Forelimb muscle (tissue), 1 donor: ENCODE data around the gene SLC44A2. TPM values are rescaled to one million over a fixed set of nuclear protein-coding genes. Genes with fewer than 3 reads are reported as not detected.

Experiments used
- DNase-seq: peaks from one replicate; pipeline ENCODE4 v3.0.0-alpha.2; 2013; ENCODE audit warnings: low read depth
- polyA plus RNA-seq: library from polyadenylated mRNA; unstranded; fragments of 120-200 nt; gene quantifications from one replicate; pipeline ENCODE4 v1.2.1, GENCODE V29; 2013; ENCODE audit not compliant: insufficient read length

The SLC44A2 gene
- polyA plus RNA-seq, 1 donor: 132 TPM

GRCh38 chr19:10682397-10683063 lies 57.2 kb downstream of the SLC44A2 start:
- DNase-seq: no peak

- no peak for DNase-seq
These were observed 57.7 kb downstream of the SLC44A2 start for GRCh38 chr19:10683064-10683426.

- DNase-seq: no peak
These were observed 58.2 kb downstream of the SLC44A2 start for GRCh38 chr19:10683582-10683981.

DNA sequence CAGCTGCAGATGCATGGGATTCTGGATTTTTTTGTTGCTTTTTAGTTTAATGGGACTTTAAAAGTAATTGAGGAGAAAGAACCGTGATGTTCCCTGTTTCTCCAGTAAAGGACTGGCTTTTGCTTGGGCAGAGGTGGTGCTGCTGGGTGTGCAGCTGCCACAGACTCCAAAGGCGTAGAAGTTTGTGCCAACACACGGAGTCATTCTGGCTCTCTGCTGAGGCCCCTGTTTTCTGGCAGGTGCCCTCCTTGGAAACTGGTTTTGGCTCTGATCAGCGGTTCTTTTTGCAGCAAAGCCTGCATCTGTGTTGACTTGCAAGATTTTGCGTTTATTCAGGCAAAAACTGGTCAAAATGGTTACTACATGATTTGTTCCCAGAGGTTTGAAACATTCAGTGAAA lies 59.9 kb downstream of the SLC44A2 start:
- DNase-seq: no peak

- no peak for DNase-seq
These were observed 60.8 kb downstream of the SLC44A2 start for GRCh38 chr19:10686193-10686592.

DNA sequence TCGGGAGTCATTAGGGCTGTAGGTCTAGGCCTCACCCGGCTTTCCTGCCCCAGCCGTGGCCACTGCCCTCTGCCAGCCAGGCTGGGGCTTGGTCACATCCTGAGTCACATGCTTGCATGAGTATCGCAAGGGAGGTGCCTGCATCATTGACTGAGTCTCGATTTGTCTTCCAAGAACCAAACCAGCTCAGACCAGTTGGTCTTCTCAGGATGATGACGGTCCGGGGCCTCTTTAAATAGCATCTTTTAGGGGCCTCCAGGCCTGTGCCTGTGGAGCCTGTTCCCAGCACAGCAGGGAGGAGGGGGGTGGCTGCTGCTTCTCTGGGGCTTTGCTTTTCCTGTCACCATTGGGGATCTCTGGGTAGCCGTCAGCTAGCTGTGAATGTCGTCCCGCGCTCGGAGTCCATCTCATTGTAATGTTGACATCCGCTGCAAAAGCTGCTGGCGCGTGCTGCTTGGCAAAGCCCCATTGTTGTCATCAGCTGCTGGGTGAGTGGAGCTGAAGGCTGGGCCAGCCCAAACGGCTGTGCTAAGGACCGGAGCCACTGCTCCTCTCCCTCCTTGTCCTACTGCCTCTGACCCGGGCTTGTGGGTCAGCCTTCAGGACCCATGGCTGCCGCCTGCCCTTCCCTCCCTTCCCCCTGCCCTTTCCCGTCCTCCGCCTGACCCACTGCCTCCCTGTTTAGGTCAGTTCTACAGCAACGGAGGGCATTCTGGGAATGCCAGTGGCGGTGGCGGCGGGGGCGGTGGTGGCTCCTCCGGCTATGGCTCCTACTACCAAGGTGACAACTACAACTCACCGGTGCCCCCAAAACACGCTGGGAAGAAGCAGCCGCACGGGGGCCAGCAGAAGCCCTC lies 61.5 kb downstream of the SLC44A2 start:
- no peak for DNase-seq

DNA sequence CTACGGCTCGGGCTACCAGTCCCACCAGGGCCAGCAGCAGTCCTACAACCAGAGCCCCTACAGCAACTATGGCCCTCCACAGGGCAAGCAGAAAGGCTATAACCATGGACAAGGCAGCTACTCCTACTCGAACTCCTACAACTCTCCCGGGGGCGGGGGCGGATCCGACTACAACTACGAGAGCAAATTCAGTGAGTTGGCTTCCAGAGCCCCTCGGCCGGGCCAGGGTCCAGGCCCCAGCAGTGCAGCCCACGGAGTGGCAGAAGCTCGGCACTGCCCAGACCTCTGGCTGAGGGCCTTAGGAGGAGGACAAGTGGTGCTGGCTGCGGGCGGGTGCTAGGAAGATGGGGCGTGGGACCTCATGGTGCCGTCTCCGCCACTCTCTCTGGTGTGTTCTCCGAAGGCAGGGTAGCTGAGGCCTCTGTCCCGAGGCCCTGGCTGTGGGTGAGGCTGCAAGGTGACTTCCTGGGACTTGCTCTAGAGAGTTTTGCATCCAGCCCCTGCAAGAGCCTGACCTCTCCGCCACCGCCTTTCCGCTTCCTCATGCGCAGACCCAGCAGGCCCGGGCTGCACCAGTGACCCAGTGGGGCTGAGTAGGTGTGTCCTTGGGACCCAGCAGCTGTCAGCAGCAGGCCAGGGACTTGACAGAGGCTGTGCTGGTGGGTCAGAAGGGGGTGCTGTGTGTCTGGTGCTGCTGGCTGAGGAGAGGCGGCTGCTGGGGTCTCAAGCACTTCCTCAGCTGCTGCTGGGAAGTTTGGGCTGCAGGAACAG lies 62.4 kb downstream of the SLC44A2 start:
- no peak for DNase-seq

- no peak for DNase-seq
These were observed 63.4 kb downstream of the SLC44A2 start for GRCh38 chr19:10688545-10689280.

DNA sequence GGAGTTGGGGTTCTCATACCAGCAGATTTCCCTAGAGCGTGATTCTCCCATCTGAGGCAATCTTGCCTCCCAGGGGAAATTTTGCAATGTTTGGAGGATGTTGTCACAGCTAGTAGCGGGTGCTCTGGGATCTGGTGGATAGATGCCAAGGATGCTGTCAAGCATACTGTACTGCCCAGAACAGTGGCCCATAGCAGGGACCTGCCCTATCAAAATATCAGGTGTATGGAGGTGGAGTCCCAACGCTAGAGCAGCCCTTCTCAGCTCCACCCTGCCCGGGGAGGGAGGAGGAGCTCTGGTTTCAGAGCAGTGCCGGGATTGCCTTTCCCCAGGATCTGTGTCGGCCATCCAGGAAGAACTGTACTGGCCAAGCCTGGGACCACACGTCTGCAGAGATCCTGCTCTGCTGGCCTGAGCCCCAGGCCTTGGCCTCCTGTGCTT lies 65.0 kb downstream of the SLC44A2 start:
- no peak for DNase-seq

- DNase-seq: no peak
These were observed 66.0 kb downstream of the SLC44A2 start for GRCh38 chr19:10691178-10691881.

DNA sequence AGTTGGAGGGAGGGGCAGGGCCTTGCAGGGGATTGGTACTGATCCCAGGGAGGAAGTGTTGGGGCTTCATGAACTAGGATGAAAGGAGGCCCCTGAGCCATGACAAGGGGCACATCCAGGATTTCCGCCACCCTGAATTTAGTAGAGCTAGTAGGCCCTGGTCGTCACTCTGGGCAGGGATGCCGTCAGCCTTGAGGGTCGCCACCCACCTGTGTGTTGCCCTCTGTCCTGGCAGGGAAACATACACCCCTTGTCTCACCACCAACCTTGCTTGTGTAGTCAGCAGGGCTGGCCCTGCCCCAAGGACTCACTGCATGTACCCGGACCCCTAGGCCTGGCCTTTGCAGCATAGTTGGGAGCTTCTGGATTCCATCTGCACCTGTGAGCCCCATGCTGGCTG lies 66.5 kb downstream of the SLC44A2 start:
- no peak for DNase-seq

DNA sequence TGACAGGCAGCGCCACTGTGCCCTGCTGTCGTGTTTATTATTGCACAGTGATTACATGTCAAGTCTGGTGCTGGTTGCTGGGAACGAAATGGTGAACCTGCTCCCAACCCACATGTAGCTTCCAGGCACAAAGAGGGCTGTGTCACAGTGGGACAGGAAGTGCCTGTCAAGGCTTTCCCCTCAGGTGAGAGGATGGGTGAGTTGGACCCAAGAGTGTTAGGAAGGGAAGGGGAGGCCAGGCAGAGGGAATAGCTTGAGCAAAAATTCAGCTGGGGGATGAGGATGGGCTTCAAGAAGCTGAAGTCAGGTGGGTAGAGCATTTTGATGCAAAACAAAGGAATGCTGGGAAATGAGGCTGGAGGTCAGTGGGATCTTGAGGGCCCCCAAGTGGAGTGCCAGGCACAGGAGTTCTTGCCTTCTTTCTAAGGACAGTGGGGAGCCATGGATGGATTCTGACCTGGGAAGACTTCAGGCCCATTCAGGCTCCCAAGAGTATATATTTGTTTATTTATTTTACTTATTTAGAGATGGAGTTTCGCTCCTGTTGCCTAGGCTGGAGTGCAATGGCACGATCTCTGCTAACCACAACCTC lies 67.4 kb downstream of the SLC44A2 start:
- DNase-seq: no peak

Other genes starting within 250 kb of the SLC44A2 start
- 74.5 TPM for gene TYK2, start 245.0 kb upstream of the SLC44A2 start, polyA plus RNA-seq
- gene CDC37, start 222.0 kb upstream of the SLC44A2 start, polyA plus RNA-seq: 133 TPM
- gene PDE4A, start 205.0 kb upstream of the SLC44A2 start, polyA plus RNA-seq: 3.3 TPM
- gene KEAP1, start 122.2 kb upstream of the SLC44A2 start, polyA plus RNA-seq: 66.1 TPM
- gene S1PR5, start 108.1 kb upstream of the SLC44A2 start, polyA plus RNA-seq: 1.1 TPM
- gene ATG4D, start 81.6 kb upstream of the SLC44A2 start, polyA plus RNA-seq: 22.7 TPM
- gene KRI1, start 59.5 kb upstream of the SLC44A2 start, polyA plus RNA-seq: 22.0 TPM
- 15.1 TPM for gene CDKN2D, start 56.6 kb upstream of the SLC44A2 start, polyA plus RNA-seq
- gene AP1M2, start 38.2 kb upstream of the SLC44A2 start, polyA plus RNA-seq: not detected
- gene ILF3, start 28.8 kb downstream of the SLC44A2 start, polyA plus RNA-seq: 147 TPM
- 31.7 TPM for gene QTRT1, start 75.9 kb downstream of the SLC44A2 start, polyA plus RNA-seq
- gene DNM2, start 92.5 kb downstream of the SLC44A2 start, polyA plus RNA-seq: 75.8 TPM
- gene TMED1, start 210.7 kb downstream of the SLC44A2 start, polyA plus RNA-seq: 42.4 TPM
- gene C19orf38, start 222.9 kb downstream of the SLC44A2 start, polyA plus RNA-seq: 3.0 TPM
- 65.0 TPM for gene CARM1, start 246.0 kb downstream of the SLC44A2 start, polyA plus RNA-seq